Central memory CD8-positive, alpha-beta T cell (primary cell): Measurements from ENCODE around the gene CHRNA3.

Source experiments
- ATAC-seq: fragments of 150-1000 bp; cut with Tn5 transposase; replicated peaks from 2 replicates; pipeline ENCODE4 v1.10.0; 2022; ENCODE audit warnings: mild to moderate bottlenecking, moderate FRiP score, moderate number of reproducible peaks; ENCODE audit not compliant: poor library complexity, severe bottlenecking; ENCODE audit errors: extremely low read depth
- DNase-seq, 2 donors: peaks; one replicate each; pipeline ENCODE4 v3.0.0; 2021; ENCODE audit warnings: low spot score in 2 of 2
- H3K27ac Mint-ChIP-seq: one replicate; pipeline ENCODE4 v1.8.0; 2022; ENCODE audit warnings: low read depth, mild to moderate bottlenecking, moderate library complexity, mixed read lengths
- H3K27me3 Mint-ChIP-seq: one replicate; pipeline ENCODE4 v1.8.0; 2022; ENCODE audit warnings: mixed read lengths
- H3K36me3 Mint-ChIP-seq: one replicate; pipeline ENCODE4 v1.8.0; 2022; ENCODE audit warnings: mild to moderate bottlenecking, moderate library complexity, mixed read lengths; ENCODE audit not compliant: insufficient read depth
- H3K4me1 Mint-ChIP-seq: one replicate; pipeline ENCODE4 v1.8.0; 2022; ENCODE audit warnings: mixed read lengths
- H3K4me3 Mint-ChIP-seq: one replicate; pipeline ENCODE4 v1.8.0; 2022; ENCODE audit warnings: mild to moderate bottlenecking, moderate library complexity, mixed read lengths
- H3K9me3 Mint-ChIP-seq: one replicate; pipeline ENCODE4 v1.8.0; 2022; ENCODE audit warnings: mixed read lengths

Gene CHRNA3

DNA sequence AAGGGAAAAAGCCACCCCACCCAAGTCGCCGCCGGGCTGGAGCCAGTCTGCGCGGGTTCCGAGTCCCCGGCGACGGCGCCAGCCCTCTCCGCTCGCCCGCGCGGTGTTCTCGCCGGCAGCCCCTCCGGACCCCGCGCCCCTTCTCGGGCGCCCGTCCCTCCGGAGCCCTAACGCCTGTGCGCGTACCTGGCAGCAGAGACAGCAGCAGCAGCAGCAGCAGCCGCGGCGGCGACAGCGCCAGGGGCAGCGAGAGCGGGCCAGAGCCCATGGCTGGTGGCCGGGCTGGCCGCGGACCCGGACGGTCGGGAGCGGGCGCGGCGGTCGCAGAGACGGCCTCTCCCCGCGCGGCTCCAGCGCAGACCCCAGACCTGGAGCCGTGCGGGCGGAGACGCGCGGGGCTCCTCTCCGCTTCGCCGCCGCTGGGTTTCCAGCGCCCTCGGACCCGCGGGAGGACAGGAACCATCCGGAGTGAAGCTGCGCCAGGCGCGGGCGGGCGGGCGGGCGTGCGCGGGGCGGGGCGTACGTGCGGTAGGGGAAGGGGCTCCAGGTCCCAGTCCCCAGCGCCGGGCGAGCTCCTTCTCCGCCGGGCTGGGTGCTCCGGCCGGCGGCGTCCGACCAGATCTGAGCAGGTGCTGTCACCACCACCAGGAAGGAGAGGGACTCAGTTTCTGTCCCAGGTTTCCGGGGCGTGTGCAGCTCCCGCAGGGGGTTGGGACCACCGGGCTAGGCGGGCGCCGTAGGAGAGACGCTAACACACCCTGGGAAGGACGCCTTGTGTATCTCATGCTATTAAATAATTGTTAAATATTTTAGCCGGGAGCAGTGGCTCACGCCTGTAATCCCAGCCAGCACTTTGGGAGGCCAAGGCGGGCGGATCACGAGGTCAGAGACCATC lies at the start of gene CHRNA3:
Gene CHRNA3 (minus strand): TSS at position 470 of the 895 bp plus-strand sequence. CDS start 202 bp downstream, at position 268.
- no peak for ATAC-seq
- no peaks in the 10 kb centered on the region for H3K4me1 Mint-ChIP-seq
- H3K36me3 Mint-ChIP-seq: no peaks in the 10 kb centered on the region
- no peaks in the 10 kb centered on the region for H3K9me3 Mint-ChIP-seq
- no peak within 1 kb of the TSS for H3K4me3 Mint-ChIP-seq
- H3K27ac Mint-ChIP-seq: no peak within 1 kb of the TSS
- DNase-seq: no peak
- H3K27me3 Mint-ChIP-seq: peaks cover 61% of the 10 kb centered on the region

DNA sequence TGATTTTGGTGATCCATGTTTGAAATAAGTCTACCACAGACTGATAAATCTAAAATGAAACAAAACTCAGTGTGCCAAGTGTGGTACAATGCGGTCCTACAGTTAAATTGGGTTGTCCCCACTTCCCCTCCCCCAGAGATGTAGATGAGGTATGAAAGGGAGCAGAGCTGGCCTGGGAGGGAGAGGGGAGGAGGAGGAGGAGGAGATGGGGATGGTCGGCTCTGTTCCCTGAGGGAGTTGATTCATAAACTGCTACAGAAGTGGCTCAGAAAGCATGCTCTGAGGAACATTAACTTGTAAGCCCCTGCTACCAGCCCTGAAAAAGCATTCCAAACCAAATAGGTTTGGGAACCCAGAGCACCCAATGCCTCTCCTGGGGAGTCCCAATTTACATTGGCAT lies 48.2 kb upstream of the CHRNA3 start:
- no peak overlapping the region for H3K4me3 Mint-ChIP-seq
- no peaks in the 10 kb centered on the region for H3K36me3 Mint-ChIP-seq
- no peaks in the 10 kb centered on the region for H3K4me1 Mint-ChIP-seq
- no peak for ATAC-seq
- no peaks in the 10 kb centered on the region for H3K9me3 Mint-ChIP-seq
- H3K27ac Mint-ChIP-seq: no peak overlapping the region
- H3K27me3 Mint-ChIP-seq: peaks cover 30% of the 10 kb centered on the region
- no peak for DNase-seq

- DNase-seq (no peak), ATAC-seq (no peak)
- H3K27me3 Mint-ChIP-seq: peaks cover 30% of the 10 kb centered on the region
- H3K36me3 Mint-ChIP-seq: no peaks in the 10 kb centered on the region
- H3K4me1 Mint-ChIP-seq: no peaks in the 10 kb centered on the region
- H3K4me3 Mint-ChIP-seq: no peak overlapping the region
- no peak overlapping the region for H3K27ac Mint-ChIP-seq
- H3K9me3 Mint-ChIP-seq: no peaks in the 10 kb centered on the region
These were observed 46.9 kb upstream of the CHRNA3 start for GRCh38 chr15:78667578-78668236.

- ATAC-seq (no peak), DNase-seq (no peak)
- H3K4me3 Mint-ChIP-seq: no peak overlapping the region
- H3K36me3 Mint-ChIP-seq: no peaks in the 10 kb centered on the region
- no peak overlapping the region for H3K27ac Mint-ChIP-seq
- H3K9me3 Mint-ChIP-seq: no peaks in the 10 kb centered on the region
- peaks cover 41% of the 10 kb centered on the region for H3K27me3 Mint-ChIP-seq
- H3K4me1 Mint-ChIP-seq: no peaks in the 10 kb centered on the region
These were observed 45.2 kb upstream of the CHRNA3 start for GRCh38 chr15:78666010-78666409.

DNA sequence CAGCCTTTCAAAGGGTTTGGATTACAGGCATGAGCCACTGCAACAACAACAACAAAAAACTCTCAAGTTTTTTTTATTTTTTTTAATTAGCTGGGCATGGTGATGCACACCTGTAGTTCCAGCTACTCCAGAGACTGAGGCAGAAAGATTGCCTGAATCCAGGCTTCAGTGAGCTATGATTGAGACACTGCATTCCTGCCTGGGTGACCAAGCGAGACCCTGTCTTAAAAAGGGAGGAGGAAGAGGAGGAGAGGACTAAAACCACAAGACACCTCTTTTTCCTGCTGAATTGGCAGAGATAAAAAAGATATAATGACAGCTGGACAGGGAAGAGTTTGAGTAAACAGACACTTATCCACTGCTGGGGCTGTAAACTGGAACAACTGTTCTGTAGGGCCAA lies 42.9 kb upstream of the CHRNA3 start:
- ATAC-seq (no peak), DNase-seq (no peak)
- no peaks in the 10 kb centered on the region for H3K9me3 Mint-ChIP-seq
- H3K4me1 Mint-ChIP-seq: no peaks in the 10 kb centered on the region
- no peak overlapping the region for H3K4me3 Mint-ChIP-seq
- H3K36me3 Mint-ChIP-seq: no peaks in the 10 kb centered on the region
- peaks cover 50% of the 10 kb centered on the region for H3K27me3 Mint-ChIP-seq
- no peak overlapping the region for H3K27ac Mint-ChIP-seq

GRCh38 chr15:78662028-78662427 lies 41.2 kb upstream of the CHRNA3 start:
- Mint-ChIP-seq H3K4me1 (no peaks in the 10 kb centered on the region), H3K27me3 (peaks cover 33% of the 10 kb centered on the region), H3K9me3 (no peaks in the 10 kb centered on the region), H3K4me3 (no peak overlapping the region), H3K36me3 (no peaks in the 10 kb centered on the region), H3K27ac (no peak overlapping the region)
- DNase-seq: no peak
- no peak for ATAC-seq

- ATAC-seq: no peak
- Mint-ChIP-seq H3K27ac (no peak overlapping the region), H3K9me3 (no peaks in the 10 kb centered on the region), H3K4me1 (no peaks in the 10 kb centered on the region), H3K36me3 (no peaks in the 10 kb centered on the region), H3K4me3 (no peak overlapping the region), H3K27me3 (peaks cover 25% of the 10 kb centered on the region)
- no peak for DNase-seq
These were observed 40.2 kb upstream of the CHRNA3 start for GRCh38 chr15:78661001-78661400.

GRCh38 chr15:78660584-78660983 lies 39.8 kb upstream of the CHRNA3 start:
- H3K27me3 Mint-ChIP-seq: peaks cover 23% of the 10 kb centered on the region
- no peaks in the 10 kb centered on the region for H3K36me3 Mint-ChIP-seq
- DNase-seq (no peak), ATAC-seq (no peak)
- no peaks in the 10 kb centered on the region for H3K4me1 Mint-ChIP-seq
- no peak overlapping the region for H3K27ac Mint-ChIP-seq
- H3K9me3 Mint-ChIP-seq: no peaks in the 10 kb centered on the region
- H3K4me3 Mint-ChIP-seq: no peak overlapping the region

DNA sequence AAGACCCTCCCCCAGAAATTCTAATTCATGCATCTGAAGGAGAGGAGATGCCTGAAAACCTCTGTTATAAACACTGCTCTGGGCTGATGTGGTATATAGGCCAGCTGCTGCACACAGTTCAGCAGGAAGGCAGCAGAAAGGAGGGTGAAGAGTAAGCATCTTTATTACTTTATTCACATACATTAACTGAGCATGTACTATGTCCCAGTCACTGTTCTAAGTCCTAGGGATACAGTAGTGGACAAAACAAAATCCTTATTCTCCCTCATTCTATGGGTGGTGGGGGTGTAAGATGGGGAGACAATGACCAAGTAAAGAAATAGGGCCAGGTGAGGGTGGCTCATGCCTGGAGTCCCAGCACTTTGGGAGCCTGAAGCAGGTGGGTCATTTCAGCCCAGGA lies 38.0 kb upstream of the CHRNA3 start:
- Mint-ChIP-seq H3K27ac (no peak overlapping the region), H3K36me3 (no peaks in the 10 kb centered on the region), H3K4me1 (no peaks in the 10 kb centered on the region), H3K27me3 (peaks cover 37% of the 10 kb centered on the region), H3K4me3 (no peak overlapping the region), H3K9me3 (no peaks in the 10 kb centered on the region)
- no peak for DNase-seq
- no peak for ATAC-seq

- H3K4me1 Mint-ChIP-seq: no peaks in the 10 kb centered on the region
- peaks cover 24% of the 10 kb centered on the region for H3K27me3 Mint-ChIP-seq
- no peak overlapping the region for H3K4me3 Mint-ChIP-seq
- H3K27ac Mint-ChIP-seq: no peak overlapping the region
- no peaks in the 10 kb centered on the region for H3K9me3 Mint-ChIP-seq
- H3K36me3 Mint-ChIP-seq: no peaks in the 10 kb centered on the region
- ATAC-seq (no peak), DNase-seq (no peak)
These were observed 33.5 kb upstream of the CHRNA3 start for GRCh38 chr15:78654272-78654671.

DNA sequence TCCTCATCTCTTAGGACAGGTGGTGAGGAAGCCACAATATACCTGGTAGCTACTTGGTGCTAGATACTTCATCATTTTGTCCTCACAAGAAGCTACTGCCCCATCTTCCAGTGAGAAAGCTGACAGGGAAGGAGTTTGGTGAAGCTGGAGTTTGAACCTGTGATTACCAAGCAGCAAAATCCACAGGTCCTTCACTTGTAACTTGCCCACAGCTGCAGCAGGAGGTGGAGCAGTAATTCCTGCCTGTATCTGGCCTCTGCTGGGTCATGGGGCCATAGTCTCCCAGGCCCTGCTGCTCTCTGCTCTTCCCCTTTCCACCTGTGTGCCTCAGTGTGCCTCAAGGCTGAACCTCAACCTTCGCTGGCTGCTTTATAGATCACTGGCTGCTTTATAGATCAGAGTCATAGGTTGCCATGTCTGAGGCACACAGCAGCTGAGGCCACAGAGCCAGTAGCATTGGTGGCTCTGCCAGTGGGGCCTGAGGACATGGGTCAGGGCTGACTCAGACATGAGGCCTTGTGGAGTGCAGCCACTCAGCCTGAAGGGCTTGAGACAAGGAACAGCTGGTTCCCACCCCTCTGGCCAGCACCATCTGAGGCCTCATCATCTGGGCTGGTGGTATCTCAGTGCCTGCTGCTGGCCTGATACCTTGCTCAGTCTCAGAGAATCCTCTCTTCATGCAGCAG lies 31.3 kb upstream of the CHRNA3 start:
- DNase-seq: no peak
- no peaks in the 10 kb centered on the region for H3K9me3 Mint-ChIP-seq
- H3K27me3 Mint-ChIP-seq: peaks cover 20% of the 10 kb centered on the region
- H3K4me1 Mint-ChIP-seq: no peaks in the 10 kb centered on the region
- no peak overlapping the region for H3K27ac Mint-ChIP-seq
- no peaks in the 10 kb centered on the region for H3K36me3 Mint-ChIP-seq
- no peak overlapping the region for H3K4me3 Mint-ChIP-seq
- ATAC-seq: no peak

GRCh38 chr15:78651007-78651406 lies 30.2 kb upstream of the CHRNA3 start:
- Mint-ChIP-seq H3K4me3 (no peak overlapping the region), H3K9me3 (no peaks in the 10 kb centered on the region), H3K4me1 (no peaks in the 10 kb centered on the region), H3K36me3 (peaks cover 1% of the 10 kb centered on the region), H3K27ac (no peak overlapping the region), H3K27me3 (peaks cover 20% of the 10 kb centered on the region)
- ATAC-seq: no peak
- no peak for DNase-seq
